ENCODE results near the gene GRM4. TPM values are rescaled to one million over a fixed set of nuclear protein-coding genes. Genes with fewer than 3 reads are reported as not detected.

GRM4 gene
- total RNA-seq, 1 donor from 2014 or later = not detected

GRCh38 chr6:34035704-34036356 is 110.1 kb downstream of the GRM4 start:
- intact Hi-C loops (cut with DNase I) = no loop called here
- H3K27me3 ChIP-seq (ENCODE audit: low read depth) = no peaks in the 10 kb centered on the region
- DNase-seq (no peak), ATAC-seq (no peak)
- H3K4me1 ChIP-seq = no peaks in the 10 kb centered on the region
- no peaks in the 10 kb centered on the region for H3K9me3 ChIP-seq
- TF ChIP-seq CTCF (IDR thresholded peaks at IDR 0.05) = no peak
- no peak overlapping the region for H3K27ac ChIP-seq
- H3K36me3 ChIP-seq = no peaks in the 10 kb centered on the region
- H3K4me3 ChIP-seq = no peak overlapping the region

GRCh38 chr6:34035161-34035560 is 110.7 kb downstream of the GRM4 start:
- TF ChIP-seq CTCF (IDR thresholded peaks at IDR 0.05) = no peak
- H3K36me3 ChIP-seq = no peaks in the 10 kb centered on the region
- ATAC-seq (no peak), DNase-seq (no peak)
- intact Hi-C loops (cut with DNase I) = no loop called here
- no peak overlapping the region for H3K4me3 ChIP-seq
- H3K27me3 ChIP-seq (ENCODE audit: low read depth) = no peaks in the 10 kb centered on the region
- no peak overlapping the region for H3K27ac ChIP-seq
- H3K4me1 ChIP-seq = no peaks in the 10 kb centered on the region
- no peaks in the 10 kb centered on the region for H3K9me3 ChIP-seq

GRCh38 chr6:34032856-34033255 is 113.0 kb downstream of the GRM4 start:
- H3K27me3 ChIP-seq (ENCODE audit: low read depth) = no peaks in the 10 kb centered on the region
- DNase-seq = no peak
- intact Hi-C loops (cut with DNase I) = no loop called here
- no peaks in the 10 kb centered on the region for H3K36me3 ChIP-seq
- no peaks in the 10 kb centered on the region for H3K9me3 ChIP-seq
- no peak for TF ChIP-seq CTCF (IDR thresholded peaks at IDR 0.05)
- no peaks in the 10 kb centered on the region for H3K4me1 ChIP-seq
- H3K4me3 ChIP-seq = no peak overlapping the region
- no peak overlapping the region for H3K27ac ChIP-seq
- no peak for ATAC-seq

GRCh38 chr6:34031625-34032383 is 114.1 kb downstream of the GRM4 start:
- H3K36me3 ChIP-seq = no peaks in the 10 kb centered on the region
- no peaks in the 10 kb centered on the region for H3K9me3 ChIP-seq
- no peaks in the 10 kb centered on the region for H3K4me1 ChIP-seq
- TF ChIP-seq CTCF (IDR thresholded peaks at IDR 0.05) = no peak
- H3K27ac ChIP-seq = no peak overlapping the region
- ATAC-seq (no peak), DNase-seq (no peak)
- H3K27me3 ChIP-seq (ENCODE audit: low read depth) = no peaks in the 10 kb centered on the region
- no peak overlapping the region for H3K4me3 ChIP-seq
- intact Hi-C loops (cut with DNase I) = no loop called here

DNA sequence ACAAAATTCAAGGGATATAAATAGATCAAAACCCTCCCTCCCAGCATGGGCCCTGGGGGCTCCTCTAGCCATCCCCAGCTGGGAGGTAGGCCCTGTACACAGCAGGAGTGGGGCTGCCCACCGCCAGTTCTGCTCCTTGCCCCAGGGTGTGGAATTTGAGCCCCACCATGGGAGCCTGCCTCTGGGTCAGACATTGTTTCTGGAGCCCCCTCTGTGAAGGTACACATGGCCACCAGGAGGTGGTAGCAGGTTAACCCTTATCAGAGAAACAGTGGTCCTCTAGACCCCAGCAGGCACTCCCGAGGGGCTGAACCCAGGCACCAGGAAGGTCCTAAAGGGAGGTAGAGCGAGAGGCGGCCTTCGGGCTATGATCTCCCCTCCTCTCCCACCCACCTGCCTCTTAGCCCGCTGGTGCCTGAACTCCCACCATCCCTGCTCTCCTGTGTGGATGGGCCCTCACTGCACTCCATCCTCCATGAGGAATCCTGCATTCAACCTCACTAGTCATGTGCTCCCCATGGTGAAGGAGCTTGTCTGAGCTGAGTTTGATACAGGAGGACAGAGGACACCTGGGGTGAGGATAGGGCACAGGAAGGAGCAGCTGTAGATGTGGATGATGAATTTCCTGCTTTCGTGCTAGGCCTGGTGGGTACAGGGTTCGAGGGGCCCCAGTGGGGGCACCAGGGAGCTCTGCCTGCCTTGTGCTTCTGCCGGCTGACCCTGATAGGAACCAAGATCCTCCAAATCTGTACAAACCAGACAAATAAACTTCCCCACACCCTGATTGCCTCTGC is 114.9 kb downstream of the GRM4 start:
- intact Hi-C loops (cut with DNase I) = no loop called here
- no peaks in the 10 kb centered on the region for H3K36me3 ChIP-seq
- H3K4me1 ChIP-seq = no peaks in the 10 kb centered on the region
- no peak for DNase-seq
- no peak for TF ChIP-seq CTCF (IDR thresholded peaks at IDR 0.05)
- no peak overlapping the region for H3K4me3 ChIP-seq
- H3K27me3 ChIP-seq (ENCODE audit: low read depth) = no peaks in the 10 kb centered on the region
- no peaks in the 10 kb centered on the region for H3K9me3 ChIP-seq
- ATAC-seq = no peak
- H3K27ac ChIP-seq = no peak overlapping the region

Data from lower lobe of right lung (tissue), 2 donors.